ENCODE results near the gene IZUMO4. TPM values are rescaled to one million over a fixed set of nuclear protein-coding genes. Genes with fewer than 3 reads are reported as not detected.

Gene IZUMO4
- total RNA-seq, 1 experiment from 2014 or later = 1.5 TPM

DNA sequence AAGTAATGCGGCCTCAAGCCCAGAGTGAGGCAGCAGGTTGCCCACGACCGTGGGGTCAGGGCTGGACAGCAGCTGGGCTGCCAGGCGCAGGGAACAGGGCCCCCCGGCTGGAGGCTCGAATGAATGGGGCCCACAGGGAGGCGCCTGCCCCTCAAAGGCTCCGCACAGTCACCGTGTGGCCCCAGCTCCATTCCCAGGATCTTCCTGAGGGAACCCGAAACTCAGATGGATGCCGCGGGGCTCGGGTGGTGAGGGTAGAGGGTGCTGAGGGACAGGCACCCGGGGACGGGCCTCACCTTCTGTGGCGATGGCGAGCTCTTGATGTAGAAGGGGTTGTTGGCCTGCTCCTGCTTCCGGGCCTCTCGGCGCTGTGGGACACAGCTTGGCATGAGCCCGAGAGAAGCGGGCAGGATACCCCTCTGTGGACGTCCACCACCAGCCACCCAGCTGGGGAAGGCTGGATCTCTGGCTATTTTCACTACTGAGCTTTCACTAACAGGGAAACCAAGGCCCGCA is 19.3 kb downstream of the IZUMO4 start:
- intact Hi-C loops (cut with micrococcal nuclease; ENCODE audit: unreplicated experiment) = no loop called here
- TF ChIP-seq, protein P1, sequence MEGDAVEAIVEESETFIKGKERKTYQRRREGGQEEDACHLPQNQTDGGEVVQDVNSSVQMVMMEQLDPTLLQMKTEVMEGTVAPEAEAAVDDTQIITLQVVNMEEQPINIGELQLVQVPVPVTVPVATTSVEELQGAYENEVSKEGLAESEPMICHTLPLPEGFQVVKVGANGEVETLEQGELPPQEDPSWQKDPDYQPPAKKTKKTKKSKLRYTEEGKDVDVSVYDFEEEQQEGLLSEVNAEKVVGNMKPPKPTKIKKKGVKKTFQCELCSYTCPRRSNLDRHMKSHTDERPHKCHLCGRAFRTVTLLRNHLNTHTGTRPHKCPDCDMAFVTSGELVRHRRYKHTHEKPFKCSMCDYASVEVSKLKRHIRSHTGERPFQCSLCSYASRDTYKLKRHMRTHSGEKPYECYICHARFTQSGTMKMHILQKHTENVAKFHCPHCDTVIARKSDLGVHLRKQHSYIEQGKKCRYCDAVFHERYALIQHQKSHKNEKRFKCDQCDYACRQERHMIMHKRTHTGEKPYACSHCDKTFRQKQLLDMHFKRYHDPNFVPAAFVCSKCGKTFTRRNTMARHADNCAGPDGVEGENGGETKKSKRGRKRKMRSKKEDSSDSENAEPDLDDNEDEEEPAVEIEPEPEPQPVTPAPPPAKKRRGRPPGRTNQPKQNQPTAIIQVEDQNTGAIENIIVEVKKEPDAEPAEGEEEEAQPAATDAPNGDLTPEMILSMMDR (conservative IDR thresholded peaks at IDR 0.05) = no peak
- TF ChIP-seq EZH2 (IDR thresholded peaks at IDR 0.05; ENCODE audit: low read depth) = no peak

DNA sequence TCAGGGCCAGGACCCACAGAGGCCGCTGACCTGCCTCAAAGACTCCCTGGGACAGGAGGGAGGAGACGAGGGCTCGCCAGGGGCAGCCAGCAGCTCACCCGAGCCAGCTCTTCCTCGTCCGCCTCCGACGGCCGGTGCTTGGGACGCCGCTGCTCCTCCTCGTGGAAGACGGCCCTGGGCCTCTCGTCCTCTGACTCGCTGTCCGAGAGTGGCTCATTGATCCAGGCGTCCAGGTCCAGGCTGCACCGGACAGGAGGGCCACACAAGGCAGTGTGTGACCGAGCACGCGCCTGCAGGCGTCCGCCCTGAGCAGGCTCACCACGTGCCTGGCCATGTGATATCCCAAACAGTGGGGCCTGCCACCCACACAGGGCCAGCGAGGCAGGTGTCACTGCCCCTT is 19.8 kb downstream of the IZUMO4 start:
- no peak overlapping the region for H3K27ac ChIP-seq
- no peaks in the 10 kb centered on the region for H3K9me3 ChIP-seq (ENCODE audit: insufficient read depth, low read depth)
- ChIA-PET POLR2A (ENCODE audit: unreplicated experiment) (no interaction called here), CTCF (no interaction called here)
- no TSS peak for BruUV-seq (replicated peaks)
- no peaks in the 10 kb centered on the region for H3F3A ChIP-seq (ENCODE audit: insufficient read depth, low read depth)
- no peak overlapping the region for H3K4me3 ChIP-seq
- no peak overlapping the region for H3K4me2 ChIP-seq
- no peaks in the 10 kb centered on the region for H3K4me1 ChIP-seq (replicated peaks; ENCODE audit: insufficient read depth)
- DNase-seq = no peak
- intact Hi-C loops (cut with micrococcal nuclease; ENCODE audit: unreplicated experiment) = no loop called here
- TF ChIP-seq, protein P1 (conservative IDR thresholded peaks at IDR 0.05) = no peak
- no peak for TF ChIP-seq EZH2 (IDR thresholded peaks at IDR 0.05; ENCODE audit: low read depth)
- H4K20me1 ChIP-seq (ENCODE audit: insufficient read depth) = no peaks in the 10 kb centered on the region
- no peaks in the 10 kb centered on the region for H3K27me3 ChIP-seq (ENCODE audit: insufficient read depth, low read depth)
- no peaks in the 10 kb centered on the region for H3K79me2 ChIP-seq (ENCODE audit: low read depth)
- no peaks in the 10 kb centered on the region for H3K9me2 ChIP-seq (ENCODE audit: insufficient read depth)
- no peak overlapping the region for H2AFZ ChIP-seq
- H3K36me3 ChIP-seq (ENCODE audit: low read depth) = no peaks in the 10 kb centered on the region

More for the DNA sequence above, 19.3 kb downstream of the IZUMO4 start:
- no TSS peak for BruUV-seq (replicated peaks)
- Histone ChIP-seq H3K9me2 (ENCODE audit: insufficient read depth) (no peaks in the 10 kb centered on the region), H3K4me2 (no peak overlapping the region), H3K9me3 (ENCODE audit: insufficient read depth, low read depth) (no peaks in the 10 kb centered on the region), H3K27me3 (ENCODE audit: insufficient read depth, low read depth) (no peaks in the 10 kb centered on the region), H4K20me1 (ENCODE audit: insufficient read depth) (no peaks in the 10 kb centered on the region), H3K27ac (no peak overlapping the region), H3K4me3 (no peak overlapping the region), H3K36me3 (ENCODE audit: low read depth) (no peaks in the 10 kb centered on the region), H3F3A (ENCODE audit: insufficient read depth, low read depth) (no peaks in the 10 kb centered on the region), H2AFZ (no peak overlapping the region), H3K4me1 (replicated peaks; ENCODE audit: insufficient read depth) (no peaks in the 10 kb centered on the region), H3K79me2 (ENCODE audit: low read depth) (no peaks in the 10 kb centered on the region)
- ChIA-PET POLR2A (ENCODE audit: unreplicated experiment) (no interaction called here), CTCF (no interaction called here)
- DNase-seq = no peak

DNA sequence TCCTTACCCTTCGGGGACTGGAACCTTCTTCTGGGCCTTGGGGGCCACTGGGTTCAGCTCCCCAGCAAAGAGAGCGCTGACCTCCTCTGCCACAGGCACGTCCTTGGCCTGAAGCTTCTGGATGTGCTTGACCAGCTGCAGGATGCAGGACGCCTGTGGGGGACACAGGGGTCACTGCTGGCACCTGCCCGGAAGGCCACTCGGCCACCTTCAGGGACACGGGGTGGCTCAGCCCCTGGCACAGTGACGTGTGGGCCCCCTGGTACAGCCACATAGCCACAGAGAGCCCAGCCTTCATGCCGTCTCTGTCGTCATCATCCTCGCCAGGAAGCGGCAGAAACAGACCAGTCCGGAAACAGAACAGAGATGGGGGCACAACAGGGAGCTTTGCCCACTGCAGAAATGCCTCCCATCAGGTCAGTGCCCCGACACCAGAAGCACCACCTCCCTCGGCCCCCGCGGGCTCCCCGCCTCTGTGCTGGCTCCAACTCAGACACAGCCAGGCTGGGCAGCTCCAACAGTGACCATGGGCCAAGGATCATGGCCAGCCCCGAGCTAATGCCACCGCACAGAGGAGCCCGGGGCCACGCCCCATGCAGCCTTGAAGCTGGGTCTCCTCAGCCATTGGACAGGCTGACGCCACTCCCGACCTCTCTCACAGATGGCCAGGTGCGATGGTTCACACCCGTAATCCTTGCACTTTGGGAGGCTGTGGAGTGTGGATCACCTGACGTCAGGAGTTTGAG is 20.7 kb downstream of the IZUMO4 start:
- intact Hi-C loops (cut with micrococcal nuclease; ENCODE audit: unreplicated experiment) = no loop called here
- Histone ChIP-seq H3K4me1 (replicated peaks; ENCODE audit: insufficient read depth) (no peaks in the 10 kb centered on the region), H3F3A (ENCODE audit: insufficient read depth, low read depth) (no peaks in the 10 kb centered on the region), H3K9me3 (ENCODE audit: insufficient read depth, low read depth) (no peaks in the 10 kb centered on the region), H4K20me1 (ENCODE audit: insufficient read depth) (no peaks in the 10 kb centered on the region), H3K27me3 (ENCODE audit: insufficient read depth, low read depth) (no peaks in the 10 kb centered on the region), H3K79me2 (ENCODE audit: low read depth) (no peaks in the 10 kb centered on the region), H2AFZ (no peak overlapping the region), H3K4me3 (no peak overlapping the region), H3K36me3 (ENCODE audit: low read depth) (no peaks in the 10 kb centered on the region), H3K27ac (no peak overlapping the region), H3K9me2 (ENCODE audit: insufficient read depth) (no peaks in the 10 kb centered on the region), H3K4me2 (no peak overlapping the region)
- BruUV-seq (replicated peaks) = no TSS peak
- TF ChIP-seq EZH2 (IDR thresholded peaks at IDR 0.05; ENCODE audit: low read depth) = no peak
- TF ChIP-seq, protein P1 (conservative IDR thresholded peaks at IDR 0.05) = no peak
- CTCF ChIA-PET = no interaction called here
- POLR2A ChIA-PET (ENCODE audit: unreplicated experiment) = no interaction called here
- no peak for DNase-seq

Data from PC-9 (cell line).